EH (cell line): ENCODE results near the gene LRRC8B.
"Not testable (repeated sequence)": the region's sequence is repeated elsewhere in the genome, so short reads cannot be mapped to it uniquely, and the experiment has no call there.

Experiments used
- DNase-seq: peaks from one replicate; pipeline ENCODE4 v3.0.0-alpha.2; 2015; ENCODE audit warnings: low read depth

Gene LRRC8B

DNA sequence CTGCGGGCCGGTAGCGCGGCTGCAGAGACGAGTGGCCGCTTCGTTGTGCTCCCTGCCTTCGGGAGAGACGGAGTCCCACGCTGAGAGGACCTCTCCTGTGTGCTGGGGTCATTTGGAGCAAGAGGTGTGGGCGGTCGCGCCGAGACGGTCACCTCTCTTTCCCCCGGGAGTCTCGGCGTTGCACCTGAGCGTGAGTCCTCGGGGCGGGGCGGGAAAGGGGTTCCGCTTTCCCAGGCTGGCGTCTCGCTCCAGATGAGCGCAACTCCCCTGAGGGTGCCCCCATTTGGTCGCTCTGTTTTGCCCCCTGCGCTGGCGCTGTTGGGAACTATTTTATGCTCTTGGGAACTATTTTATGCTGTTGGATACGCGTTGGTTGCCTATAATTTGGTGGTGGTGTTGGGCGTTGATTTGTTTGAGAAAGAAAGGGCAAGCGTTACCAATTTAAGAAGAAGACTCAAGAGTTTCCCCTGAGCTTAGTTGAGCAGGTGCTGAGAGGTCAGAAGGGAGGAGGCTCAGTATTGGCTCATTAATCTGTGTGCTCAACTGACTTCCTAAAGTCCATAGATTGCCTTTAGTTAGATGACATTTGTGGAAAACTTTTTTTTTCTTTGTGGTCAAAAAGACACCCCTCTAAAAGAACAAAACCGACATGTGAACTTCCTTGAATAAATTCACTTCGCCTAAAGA lies 683 bp downstream of the LRRC8B start:
- DNase-seq = no peak

DNA sequence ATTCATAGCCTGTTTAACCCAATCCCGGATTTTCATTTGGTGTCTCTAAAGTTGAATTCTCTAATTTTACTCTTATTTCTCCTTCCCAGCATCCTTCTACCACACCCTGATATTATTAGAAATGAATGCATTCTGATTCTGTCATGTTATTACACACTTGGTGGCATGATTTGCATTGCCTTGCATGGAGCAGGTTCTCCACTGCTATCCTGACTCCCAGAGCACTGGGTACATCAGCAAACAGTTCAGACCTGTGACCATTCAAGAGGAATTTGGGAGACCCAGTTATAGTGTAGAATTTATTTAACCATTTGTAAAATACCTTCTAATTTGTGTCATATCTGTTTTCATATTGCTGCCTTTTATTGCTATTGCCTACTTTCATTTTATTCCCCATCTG lies 2.6 kb downstream of the LRRC8B start:
- DNase-seq = no peak

DNA sequence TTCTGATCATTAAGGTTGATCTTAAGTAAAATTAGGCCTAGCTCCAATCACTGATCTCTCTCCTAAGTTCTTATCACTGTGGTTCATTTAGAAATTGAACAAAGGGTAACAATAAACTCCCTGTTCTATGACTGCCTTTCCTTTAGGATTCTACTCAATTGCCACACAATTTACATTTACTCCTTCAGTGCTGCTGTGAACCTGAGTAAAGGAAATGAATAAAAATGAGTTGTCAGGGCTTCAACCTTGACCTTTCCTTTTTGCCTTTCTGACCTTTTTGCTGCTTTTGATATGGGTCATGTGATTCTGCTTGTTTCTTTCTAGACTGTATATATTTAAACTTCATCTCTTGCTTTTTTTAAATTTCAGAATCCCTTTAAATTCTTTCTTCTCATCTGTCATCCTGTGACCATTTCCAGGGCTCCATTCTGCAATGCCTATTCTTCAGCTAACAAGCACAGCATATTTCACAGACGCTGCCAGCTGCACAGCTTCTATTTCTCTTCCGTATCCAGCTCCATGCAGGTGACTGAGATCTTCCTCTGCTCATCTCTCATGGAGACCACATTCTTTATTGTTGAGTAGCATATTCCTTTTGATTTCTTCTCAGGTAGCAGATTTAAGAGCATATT lies 3.2 kb downstream of the LRRC8B start:
- DNase-seq = no peak

DNA sequence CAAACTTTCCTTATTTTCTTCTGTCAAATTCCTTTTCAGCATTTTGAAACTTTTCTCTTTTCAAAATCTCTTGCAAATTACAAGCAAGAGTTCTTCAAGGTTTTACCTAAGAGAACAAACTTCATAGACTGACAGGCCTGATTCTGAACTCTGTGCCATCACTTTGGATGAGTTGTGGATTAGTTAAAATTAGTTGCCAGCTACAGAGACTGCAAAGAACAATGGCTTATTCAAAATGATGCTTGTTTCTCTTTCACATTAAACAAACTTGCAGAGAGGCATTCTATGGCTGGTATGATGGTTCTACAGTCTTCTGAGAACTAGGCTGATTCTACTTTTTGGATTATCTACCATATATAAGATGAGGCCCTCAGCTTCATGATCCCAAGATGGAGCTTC lies 3.8 kb downstream of the LRRC8B start:
- no peak for DNase-seq

DNA sequence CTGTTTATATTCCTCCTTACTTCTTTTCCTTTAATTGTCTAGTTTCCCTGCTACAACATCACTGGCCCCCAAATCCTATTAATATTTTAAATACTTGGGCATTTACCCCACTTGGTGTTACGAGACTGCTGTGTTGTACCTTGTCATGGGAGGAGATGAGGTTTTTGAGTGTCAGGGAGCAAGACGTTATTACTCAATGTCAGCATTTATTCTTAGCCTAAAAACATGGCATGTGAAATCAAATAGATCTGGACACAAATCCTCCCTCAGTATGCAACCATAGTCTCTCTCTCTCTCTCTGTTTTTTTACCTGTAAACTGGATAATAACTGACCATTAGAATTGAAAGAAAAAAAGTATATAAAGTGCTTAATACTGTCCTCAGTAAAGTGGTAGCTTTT lies 4.6 kb downstream of the LRRC8B start:
- no peak for DNase-seq

DNA sequence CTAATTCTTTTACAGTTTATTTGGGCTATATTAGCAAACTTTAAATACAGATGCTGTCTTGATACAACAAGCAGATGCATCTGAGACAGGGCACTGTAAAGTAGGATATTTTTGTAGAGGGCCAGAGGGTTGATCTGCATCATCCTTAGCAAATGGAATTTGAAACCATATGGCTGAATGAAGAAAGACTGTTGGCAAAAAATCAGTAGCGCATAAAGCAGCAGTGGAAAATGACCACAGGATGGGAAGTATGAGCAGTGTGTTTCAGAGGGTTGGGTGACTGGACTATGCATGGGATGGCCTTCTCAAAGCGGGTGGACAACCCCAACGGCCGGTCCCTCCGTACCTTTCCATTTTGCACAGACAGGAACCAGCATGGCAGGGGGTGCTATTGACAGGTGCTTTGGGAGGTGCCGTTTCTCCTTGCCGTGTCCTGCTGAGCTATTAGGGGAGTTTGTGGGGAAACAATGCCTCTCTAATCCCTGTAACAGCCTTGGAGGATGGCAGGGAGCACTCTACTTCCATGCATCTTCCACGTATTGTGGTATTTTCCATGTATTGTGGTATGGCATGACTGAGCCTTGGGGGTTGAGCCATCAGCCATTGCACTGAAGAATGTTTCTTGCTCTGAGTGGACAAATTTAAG lies 5.9 kb downstream of the LRRC8B start:
- DNase-seq = no peak

DNA sequence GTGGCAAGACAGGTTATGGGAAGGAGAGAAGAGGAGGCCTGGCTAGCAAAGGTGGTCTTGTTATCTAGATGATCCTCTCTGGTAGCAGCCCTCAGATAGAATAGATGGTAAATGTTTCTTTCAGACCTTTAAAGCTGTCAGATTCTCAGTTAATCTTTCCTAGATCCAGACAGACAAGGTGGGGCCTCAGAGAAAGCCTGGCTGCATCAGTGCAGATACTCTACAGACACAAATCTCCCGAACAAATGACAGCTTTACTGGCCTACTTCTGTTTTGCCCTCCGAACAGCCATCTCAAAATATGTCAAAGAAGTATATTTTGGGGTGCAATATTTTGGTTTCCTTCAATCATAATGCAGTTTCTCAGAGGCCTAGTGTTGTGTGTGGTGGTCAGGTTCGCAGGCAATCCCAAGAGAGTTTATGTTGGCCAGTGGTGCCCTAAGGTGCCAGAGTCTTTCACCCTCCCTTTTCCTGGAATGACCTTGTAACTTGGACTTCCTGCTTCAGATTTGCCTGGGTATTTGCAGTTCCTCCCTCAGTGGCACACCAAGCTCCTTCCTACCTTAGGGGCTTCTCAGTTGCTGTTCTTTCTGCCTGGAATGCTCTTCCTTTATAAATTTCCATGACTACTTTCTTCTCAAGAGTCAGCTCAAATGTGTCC lies 7.0 kb downstream of the LRRC8B start:
- DNase-seq = no peak

DNA sequence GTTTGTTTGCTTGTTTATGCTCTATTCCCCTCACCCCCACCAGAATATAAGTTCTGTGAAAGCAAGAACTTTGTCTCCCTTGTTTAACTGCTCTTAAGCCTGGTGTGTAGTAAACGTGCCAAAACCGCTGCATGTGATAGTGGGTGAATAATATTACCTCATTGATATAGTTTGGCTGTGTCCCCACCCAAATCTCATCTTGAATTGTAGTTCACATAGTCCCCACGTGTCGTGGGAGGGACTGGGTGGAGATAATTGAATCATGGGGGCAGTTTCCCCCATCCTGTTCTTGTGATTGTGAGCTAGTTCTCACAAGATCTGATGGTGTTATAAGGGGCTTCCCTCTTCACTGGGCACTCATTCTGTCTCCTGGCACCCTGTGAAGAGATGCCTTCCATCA lies 7.6 kb downstream of the LRRC8B start:
- DNase-seq = no peak

DNA sequence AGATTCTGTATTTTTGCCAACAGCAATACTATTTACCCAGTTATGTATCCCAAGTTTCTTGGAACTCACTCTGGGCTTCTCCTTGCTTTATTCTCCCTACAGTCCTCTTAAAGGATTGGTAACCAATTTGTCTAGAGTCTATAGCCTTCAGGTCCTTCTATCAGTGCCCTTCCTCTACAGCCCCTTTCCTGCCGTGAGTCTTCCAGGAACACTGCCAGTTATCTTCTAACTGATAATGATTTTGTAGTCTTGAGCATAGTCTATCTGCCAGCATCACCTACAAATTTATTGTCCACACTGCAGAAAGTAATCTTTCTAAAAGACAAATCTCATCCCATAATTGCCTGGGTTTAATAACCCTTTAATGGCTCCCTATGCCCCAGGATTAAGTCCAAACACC lies 8.2 kb downstream of the LRRC8B start:
- no peak for DNase-seq

DNA sequence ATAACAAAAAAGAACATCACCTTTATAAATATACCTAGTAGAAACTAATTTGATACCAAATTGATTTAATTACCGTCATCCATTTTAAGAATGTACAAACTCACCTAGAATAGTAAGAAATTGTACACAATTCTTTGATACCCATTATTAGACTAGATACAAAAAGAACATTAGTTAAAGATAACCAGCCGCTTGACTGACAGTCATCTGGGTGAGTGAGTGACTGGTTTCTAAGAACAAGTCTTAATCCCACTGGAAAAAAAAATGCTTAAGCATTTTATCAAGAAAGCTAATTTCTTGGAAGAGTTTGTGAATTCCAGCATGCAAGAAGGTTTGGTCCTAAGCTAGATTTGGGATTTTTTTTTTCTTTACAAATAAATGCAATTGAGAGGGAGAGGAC lies 10.9 kb downstream of the LRRC8B start:
- DNase-seq = no peak

DNA sequence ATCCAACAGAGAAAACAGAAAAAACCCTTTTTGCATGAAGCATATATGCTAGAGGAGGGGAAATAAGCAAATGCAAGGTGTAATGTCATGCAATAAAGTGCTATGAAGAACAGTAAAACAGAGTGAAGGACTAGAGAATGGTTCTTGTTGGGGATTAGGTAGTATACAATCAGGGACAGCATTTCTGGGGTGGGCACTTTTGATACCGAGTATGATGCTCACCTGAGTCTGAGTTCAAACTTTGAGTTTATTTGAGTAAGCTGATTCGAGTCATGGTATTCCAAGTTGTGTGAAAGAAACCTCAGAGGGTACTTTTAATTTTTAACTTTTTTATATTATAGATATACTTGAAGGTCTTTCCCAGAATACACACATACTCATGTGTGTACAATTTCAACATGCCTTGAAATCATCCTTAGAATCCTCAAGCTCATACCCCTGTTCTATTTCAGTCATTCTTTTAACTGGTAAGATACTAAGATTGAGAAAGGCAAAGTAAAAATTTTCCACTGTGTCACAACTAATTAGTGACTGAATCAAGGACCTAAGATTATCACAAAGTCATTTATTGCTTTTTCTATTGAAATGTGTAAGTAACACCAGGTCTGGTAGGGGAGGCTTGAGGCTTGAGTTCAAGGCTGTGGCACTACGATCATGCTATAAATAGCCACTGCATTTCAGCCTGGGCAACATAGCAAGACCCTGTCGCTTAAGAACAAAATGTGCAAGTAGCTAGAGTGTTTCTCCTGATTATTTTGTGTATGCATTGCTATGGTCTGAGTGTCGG lies 12.1 kb downstream of the LRRC8B start:
- DNase-seq = no peak

DNA sequence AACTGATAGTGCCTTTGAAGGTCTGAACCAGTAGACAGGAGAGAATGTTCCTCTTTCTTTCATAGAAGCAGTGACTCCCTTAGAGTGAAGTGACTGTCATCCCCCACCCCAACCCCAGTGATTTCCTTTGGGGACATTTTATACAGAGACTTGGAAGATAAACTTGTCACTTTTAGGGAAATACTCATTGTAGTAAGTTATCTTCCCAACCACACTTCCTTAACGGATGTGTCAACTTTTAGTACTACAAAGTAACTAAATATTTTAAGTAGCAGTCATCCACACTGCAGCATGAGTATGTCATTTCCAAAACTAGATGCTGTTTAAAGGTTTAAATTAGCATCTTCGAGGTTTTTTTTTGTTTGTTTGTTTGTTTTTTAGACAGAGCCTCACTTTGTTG lies 13.7 kb downstream of the LRRC8B start:
- DNase-seq = no peak

DNA sequence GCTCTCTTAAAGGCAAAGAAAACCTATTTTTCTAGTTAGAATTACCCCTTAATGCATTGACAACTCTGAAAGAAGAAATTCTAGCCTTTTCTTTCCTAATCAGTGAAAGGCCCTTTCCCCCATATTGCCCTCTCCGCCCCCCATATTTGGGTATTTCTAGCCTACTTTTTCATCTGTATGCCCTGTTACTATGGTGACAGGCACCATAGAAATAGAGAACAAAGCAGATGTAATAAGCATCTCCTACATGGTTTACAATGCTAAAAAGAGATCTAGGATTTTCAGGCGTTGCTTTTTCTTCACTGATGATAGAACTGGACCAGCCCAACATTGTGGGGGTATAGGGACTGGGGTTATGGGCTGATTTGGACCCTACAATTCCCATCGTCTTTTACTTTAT lies 14.5 kb downstream of the LRRC8B start:
- DNase-seq = no peak

DNA sequence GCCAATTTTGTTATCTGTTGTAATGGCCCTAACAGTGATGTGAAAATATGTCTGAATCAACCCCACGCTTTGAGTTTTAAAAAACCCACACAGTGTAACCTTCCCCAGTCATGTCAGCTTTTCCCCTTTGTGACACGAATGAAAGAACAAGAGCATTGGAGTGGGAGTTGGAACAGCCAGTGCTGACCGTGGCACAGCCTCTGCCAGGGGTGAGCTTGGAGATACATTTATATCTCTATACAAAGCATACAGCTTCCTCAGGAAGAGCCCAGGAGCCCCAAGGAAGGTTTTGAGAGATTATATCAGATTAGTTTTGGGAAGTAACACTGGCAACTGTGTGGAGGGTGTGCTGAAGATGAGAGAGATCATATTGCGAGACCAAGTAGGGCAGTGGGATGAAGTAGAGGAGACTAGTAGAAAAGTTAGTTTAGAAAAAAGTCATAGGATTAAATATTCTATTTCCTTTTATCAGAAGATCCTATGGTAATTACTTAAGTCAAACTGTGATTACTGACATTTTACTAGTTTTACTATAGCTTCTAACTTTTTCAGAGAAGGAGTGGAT lies 15.9 kb downstream of the LRRC8B start:
- no peak for DNase-seq

DNA sequence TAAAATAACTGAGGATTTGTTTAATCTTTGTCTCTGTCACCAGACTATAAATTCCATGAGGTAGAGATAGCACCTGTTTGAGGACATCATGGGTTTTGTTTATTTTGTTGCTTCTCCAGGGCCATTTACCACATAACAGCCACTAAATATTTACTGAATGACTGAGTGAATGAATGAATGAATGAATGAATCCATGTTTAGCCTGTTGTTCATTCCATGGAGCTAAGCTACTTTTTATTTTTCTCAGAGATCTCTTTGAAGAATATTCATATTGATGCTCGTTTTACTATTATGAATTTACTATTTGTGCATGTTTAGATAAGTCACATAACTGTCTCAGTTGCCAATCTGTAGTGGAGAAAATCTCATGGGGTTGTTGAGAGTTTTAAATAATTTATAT lies 17.7 kb downstream of the LRRC8B start:
- DNase-seq = no peak

DNA sequence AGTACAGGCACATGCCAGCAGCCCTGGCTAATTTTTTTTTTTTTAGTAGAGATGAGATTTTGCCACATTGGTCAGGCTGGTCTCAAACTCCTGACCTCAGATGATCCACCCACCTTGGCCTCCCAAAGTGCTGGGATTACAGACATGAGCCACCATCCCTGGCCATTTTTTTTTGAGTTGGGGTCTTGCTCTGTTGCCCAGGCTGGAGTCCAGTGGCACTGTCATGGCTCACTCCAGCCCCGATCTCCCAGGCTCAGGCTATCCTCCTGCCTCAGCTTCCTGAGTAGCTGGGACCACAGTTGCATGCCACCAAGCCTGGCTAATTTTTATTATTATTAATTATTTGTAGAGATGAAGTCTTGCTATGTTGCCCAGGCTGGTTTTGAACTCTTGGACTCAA lies 19.0 kb downstream of the LRRC8B start:
- not testable (repeated sequence) for DNase-seq

DNA sequence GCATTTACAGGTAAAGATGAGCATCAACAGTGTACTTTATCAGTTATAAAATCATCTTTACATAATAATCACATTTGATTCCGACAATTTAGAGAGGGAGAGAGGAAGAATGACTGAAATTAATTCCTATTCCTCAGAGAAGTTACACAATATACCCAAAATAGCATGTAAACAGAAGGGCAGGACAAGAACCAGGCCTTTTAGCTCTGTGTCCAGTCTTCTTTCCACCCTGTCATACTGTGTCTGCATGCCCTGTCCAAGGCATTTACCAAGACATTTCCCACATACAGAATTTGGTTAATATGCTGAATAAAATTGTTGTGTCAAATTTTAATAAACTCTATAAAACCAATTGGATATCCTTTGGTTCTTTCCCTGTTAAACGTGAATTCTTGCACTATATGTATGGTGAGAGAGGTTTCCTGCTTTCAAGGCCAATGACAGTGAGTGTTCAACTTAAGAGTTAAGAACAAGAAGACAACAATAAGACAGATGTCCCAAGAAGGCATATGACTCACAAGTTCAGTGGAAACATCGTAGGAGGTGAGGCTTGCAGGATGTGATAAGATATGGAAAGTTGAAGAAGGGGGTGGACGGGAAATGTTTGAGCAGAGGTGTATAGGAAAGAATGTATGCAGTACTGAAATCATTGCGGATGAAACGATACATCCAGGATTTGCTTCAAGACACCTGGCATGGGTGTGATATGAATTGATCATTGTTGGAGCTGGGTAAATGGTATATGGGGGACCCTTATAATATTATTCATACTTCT lies 20.8 kb downstream of the LRRC8B start:
- no peak for DNase-seq

DNA sequence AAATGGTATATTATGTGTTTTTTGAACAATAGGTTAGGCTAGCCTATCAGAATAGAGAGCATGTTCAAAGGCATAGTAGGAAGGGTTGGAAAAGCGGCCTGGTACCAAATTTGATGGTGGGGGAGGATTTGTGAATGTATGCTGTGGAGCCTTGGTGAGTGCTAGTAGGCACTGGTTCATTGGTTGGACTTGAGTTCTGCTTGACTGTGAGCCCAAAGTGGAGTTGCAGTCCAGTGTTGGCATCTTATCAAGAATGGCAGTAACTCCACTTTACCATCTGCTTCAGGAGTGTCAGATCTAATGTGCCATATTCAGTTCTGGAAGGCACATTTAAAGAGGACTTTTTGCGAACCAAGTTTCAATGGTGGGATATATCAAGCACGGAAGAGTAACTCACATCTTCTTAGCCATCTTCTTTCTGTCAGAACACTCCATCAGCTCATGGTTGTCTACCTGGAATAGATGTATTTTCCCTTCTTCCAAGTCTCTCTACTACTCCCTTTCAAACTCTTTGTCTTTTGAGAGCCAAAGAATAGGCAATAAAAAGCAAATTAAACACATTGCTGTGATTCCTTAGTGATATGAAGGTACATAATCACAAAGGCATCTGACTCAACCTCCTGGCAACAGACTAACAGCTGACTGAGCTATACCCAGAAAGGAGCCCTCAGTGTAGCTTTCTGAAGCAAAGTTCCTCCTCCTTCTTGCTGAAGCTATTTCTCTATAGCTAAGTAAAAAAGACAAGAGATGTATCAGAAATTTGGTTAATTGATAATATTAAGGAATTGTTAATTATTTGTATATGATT lies 21.7 kb downstream of the LRRC8B start:
- DNase-seq = peak; percentile 3

DNA sequence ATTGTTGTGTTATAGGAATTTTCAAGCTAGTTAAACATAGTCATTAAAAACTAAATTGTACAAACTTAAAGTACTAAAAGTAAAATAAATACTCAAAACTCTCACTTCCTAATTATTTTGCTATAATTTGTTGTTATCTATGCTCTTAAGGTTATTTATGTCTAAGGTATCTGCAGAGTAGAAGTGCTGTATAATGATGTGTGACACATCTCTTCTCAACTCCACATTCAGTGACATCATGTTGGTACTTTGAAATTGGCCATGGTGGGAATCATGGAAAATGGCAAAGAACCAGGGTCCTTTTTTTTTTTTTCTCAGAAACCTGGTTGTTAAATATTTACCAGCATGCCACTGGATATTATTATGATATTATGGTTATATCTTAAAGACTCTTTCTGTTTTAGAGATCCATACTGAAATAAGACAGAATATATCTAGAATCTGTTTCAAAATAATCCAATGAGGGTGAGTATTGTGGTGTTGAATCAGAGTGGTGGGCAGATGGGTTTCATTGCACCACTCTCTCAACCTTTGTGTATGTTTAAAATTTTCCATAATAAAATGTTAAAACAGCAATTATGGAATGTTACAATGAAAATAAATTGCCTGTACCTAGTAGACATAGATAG lies 22.4 kb downstream of the LRRC8B start:
- DNase-seq = no peak

DNA sequence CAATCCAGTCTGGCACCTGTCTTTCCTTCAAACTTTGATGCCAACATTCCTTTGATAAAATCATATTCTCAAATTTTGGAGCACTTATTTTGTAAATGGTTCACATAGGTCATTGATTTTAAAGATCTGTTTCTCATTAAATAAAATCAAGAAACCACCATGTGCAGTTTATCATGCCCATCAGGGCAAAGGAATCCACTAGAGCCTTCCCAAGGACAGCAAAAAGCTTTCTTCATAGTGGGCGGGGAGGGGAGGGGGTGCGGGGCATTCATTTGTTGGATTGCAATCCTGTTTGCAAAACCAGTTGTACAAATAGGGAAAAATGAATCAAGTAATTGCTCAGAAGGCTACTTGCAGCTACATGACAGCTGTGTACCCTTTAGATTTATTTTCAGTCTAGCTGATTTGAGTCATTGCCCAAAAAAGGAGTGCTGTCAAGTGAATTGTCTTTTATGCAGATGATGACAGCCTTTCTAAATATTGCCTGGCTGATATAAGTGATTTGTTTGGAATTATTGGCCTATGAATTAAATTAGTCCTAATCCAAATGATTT lies 23.0 kb downstream of the LRRC8B start:
- peak; percentile 43 for DNase-seq
